ENCODE results near the gene GNG7.
"Not testable (repeated sequence)": the region's sequence is repeated elsewhere in the genome, so short reads cannot be mapped to it uniquely, and the experiment has no call there.

Gene GNG7

GRCh38 chr19:2711172-2711874 is 8.8 kb upstream of the GNG7 start:
- no peak for DNase-seq

GRCh38 chr19:2706251-2706650 is 3.8 kb upstream of the GNG7 start:
- no peak for DNase-seq

- DNase-seq, result no peak
These were observed 1.3 kb upstream of the GNG7 start for GRCh38 chr19:2703691-2704216.

GRCh38 chr19:2703077-2703437 is 563 bp upstream of the GNG7 start:
- no peak for DNase-seq

GRCh38 chr19:2701361-2702169 is 929 bp downstream of the GNG7 start:
- DNase-seq, result no peak

- DNase-seq, result no peak
These were observed 1.7 kb downstream of the GNG7 start for GRCh38 chr19:2700660-2701360.

- DNase-seq, result no peak
These were observed 2.9 kb downstream of the GNG7 start for GRCh38 chr19:2699413-2700140.

GRCh38 chr19:2694196-2694595 is 8.3 kb downstream of the GNG7 start:
- no peak for DNase-seq

GRCh38 chr19:2693492-2694160 is 8.9 kb downstream of the GNG7 start:
- DNase-seq, result no peak

GRCh38 chr19:2691951-2692350 is 10.5 kb downstream of the GNG7 start:
- no peak for DNase-seq

GRCh38 chr19:2690856-2691255 is 11.6 kb downstream of the GNG7 start:
- DNase-seq, result no peak

GRCh38 chr19:2686360-2686759 is 16.1 kb downstream of the GNG7 start:
- no peak for DNase-seq

GRCh38 chr19:2685204-2685704 is 17.2 kb downstream of the GNG7 start:
- no peak for DNase-seq

- DNase-seq, result no peak
These were observed 19.0 kb downstream of the GNG7 start for GRCh38 chr19:2683430-2684003.

- DNase-seq, result no peak
These were observed 21.7 kb downstream of the GNG7 start for GRCh38 chr19:2680808-2681207.

GRCh38 chr19:2679439-2679838 is 23.1 kb downstream of the GNG7 start:
- no peak for DNase-seq

- not testable (repeated sequence) for DNase-seq
These were observed 23.5 kb downstream of the GNG7 start for GRCh38 chr19:2678948-2679347.

GRCh38 chr19:2678044-2678671 is 24.3 kb downstream of the GNG7 start:
- DNase-seq, result no peak

- no peak for DNase-seq
These were observed 25.7 kb downstream of the GNG7 start for GRCh38 chr19:2676823-2677222.

- DNase-seq, result no peak
These were observed 26.6 kb downstream of the GNG7 start for GRCh38 chr19:2675892-2676291.

- DNase-seq, result no peak
These were observed 32.3 kb downstream of the GNG7 start for GRCh38 chr19:2670217-2670616.

All from NCI-H1694 treated with DMSO at 0.1 percent for 48 hours (cell line).